HG03439 (cell line): ENCODE measurements around the gene NDUFV1.
"Not testable (repeated sequence)": the region's sequence is repeated elsewhere in the genome, so short reads cannot be mapped to it uniquely, and the experiment has no call there.

Experiments
- ATAC-seq: cut with Tn5 transposase; IDR thresholded peaks from one replicate; pipeline ENCODE4 v1.9.1; 2021; ENCODE audit warnings: mild to moderate bottlenecking, moderate library complexity; ENCODE audit not compliant: unreplicated experiment

The NDUFV1 gene

GRCh38 chr11:67611165-67611564, 4.4 kb downstream of the NDUFV1 start:
- ATAC-seq = no peak

DNA sequence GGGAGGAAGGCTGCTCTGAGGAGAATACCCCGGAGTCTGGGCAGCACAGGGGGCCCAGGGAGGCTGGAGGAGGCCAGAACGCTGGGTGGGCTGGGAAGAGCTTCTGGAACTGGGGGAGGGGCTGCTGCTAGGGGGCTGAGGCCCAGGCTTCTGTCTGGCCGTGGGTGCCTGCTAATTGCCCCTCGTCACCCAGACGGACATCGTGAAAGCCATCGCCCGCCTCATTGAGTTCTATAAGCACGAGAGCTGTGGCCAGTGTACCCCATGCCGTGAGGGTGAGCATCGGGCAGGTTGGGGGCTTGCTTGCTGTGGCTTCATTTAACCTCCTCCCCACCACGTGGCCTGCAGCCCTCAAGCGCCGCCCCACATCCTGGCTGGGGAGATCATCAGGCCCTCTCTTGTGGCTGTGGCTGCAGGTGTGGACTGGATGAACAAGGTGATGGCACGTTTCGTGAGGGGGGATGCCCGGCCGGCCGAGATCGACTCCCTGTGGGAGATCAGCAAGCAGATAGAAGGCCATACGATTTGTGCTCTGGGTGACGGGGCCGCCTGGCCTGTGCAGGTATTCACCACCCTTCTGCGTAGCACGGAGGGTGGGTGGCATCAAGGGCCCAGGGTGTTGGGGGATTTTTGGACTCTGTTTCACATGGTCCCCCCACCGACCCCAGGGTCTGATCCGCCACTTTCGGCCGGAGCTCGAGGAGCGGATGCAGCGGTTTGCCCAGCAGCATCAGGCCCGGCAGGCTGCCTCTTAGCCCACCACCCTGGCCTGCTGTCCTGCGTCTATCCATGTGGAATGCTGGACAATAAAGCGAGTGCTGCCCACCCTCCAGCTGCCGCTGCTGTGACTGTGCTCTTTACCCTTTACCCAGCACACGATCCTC, 5.2 kb downstream of the NDUFV1 start:
- no peak for ATAC-seq

DNA sequence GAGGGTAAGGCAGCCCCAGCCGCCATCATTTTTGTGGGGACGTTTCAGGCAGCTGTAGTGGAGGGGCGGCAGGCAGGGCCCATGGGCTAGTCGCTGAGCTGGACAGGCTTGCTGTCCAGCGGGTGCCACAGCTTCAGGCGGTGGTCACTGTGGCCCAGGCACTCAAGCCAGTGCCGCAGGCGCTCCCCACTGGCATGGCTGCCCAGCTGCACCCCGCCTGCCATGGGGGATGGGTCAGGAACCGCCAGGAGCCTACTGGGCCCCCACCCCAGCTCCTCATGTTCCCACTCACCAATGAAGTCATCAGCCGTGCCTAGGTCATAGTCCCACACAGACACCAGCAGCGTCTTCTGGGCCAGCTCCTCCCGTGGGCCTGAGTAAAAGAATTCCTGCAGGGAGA, 6.0 kb downstream of the NDUFV1 start:
- no peak for ATAC-seq

DNA sequence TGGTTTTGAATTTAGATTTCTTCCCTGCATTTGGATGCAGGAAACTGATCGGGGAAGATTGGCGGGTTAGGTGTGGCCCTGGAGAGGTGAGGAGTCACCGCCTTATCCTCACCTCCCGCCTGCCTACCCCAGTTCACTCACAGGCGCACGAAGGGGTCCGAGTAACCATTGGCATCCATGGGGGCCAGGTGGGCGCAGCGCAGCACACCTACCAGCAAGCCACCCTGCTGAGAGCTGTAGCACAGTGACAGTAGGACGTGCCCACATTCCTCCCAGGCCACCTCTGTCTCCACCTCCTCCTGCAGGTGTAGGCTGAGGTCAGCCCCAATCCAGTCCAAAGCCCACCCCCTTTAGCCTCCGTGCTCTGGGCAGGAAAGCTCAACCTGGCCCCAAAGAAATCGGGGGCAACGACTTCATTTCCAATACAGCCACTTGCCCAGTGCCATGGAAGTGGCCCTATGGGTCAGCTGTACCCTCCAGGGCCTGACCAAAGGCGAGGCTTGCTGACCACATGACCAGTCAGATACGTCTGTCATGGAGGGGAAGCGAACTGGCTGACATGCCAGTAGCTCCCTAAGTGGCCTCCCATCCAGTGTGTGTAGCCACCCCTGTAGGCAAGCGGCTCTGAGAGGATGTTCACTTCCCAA, 6.7 kb downstream of the NDUFV1 start:
- no peak for ATAC-seq

GRCh38 chr11:67613960-67614715, 7.4 kb downstream of the NDUFV1 start:
- ATAC-seq = peak; percentile 58

DNA sequence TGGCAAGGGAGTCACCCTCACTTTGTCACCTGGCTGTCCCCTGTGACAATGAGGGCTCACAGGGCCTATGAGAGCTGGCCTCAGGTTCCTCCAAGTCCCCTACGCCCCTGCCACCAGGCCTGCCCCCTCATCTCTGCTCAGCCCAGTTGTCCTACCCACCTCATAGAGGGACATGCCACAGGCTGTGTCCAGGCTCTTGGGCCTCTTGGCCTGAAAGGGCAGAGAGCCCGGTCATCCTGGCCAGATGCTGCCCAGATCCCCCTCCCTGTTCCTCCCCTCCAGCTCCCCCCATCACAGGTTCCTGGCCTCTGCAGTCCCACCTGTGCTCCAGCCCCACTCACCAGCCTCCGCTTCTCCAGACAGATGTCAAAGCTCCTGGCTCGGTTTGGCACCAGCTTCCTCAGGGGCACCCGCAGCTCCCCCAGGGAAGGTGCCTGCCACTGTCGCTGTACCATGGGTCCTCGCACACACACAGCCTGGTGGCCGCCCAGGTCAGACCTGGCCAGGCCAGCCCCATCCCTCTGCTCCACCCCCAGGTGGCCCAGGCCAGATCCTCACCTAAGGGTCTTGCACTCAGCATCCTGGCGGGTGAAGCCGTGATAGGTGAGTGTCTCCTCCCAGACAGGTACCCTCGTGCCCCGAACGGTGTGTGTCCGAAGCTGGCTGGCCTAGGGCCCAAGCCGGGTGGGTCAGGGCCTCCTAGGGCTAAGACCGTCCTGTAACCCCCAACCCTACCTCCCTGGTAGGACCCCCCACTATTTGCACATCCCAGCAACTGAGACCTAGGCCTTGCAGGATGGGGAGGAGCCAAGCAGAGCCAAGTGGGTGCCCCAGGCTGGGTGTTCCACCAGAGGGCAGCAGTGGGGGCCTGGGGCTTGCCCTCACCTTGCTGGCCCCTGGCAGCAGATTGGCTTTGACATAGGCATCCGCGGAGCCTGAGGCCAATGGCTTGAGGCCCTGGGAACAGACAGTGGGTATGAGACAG, 8.3 kb downstream of the NDUFV1 start:
- ATAC-seq = no peak

DNA sequence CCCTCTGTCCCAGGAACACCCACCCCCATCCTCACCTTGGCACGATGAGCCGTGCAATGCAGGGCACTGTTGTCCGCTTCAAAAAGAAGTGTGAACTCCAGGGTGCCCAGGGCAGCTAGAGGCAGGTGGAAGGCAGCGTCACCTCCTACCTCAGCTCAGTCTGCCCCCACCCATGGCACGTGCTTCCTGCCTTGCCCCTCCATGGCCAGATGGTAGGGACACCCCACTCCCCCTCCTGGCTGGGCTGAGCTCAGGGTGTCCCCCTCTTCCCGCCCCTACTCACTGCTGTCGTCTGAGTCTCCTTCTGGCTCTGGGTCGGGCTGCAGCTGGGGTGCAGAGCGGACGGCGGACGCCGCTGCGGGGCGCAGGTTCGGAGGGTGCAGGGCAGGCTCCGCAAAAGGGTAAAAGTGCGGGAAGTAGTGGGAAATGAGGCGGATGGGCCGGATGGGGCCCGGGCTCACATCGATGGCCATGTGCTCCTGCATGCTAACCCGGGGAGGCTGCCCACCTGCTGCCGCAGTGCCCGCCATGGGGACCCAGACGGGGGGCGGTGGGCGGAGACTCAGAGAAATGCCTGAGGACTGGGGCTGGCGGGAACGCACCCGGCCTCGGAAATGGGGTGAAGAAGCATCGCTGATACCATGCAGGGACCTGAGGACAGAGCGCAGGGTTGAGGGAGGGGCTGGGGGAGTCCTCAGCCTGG, 9.1 kb downstream of the NDUFV1 start:
- ATAC-seq = no peak

DNA sequence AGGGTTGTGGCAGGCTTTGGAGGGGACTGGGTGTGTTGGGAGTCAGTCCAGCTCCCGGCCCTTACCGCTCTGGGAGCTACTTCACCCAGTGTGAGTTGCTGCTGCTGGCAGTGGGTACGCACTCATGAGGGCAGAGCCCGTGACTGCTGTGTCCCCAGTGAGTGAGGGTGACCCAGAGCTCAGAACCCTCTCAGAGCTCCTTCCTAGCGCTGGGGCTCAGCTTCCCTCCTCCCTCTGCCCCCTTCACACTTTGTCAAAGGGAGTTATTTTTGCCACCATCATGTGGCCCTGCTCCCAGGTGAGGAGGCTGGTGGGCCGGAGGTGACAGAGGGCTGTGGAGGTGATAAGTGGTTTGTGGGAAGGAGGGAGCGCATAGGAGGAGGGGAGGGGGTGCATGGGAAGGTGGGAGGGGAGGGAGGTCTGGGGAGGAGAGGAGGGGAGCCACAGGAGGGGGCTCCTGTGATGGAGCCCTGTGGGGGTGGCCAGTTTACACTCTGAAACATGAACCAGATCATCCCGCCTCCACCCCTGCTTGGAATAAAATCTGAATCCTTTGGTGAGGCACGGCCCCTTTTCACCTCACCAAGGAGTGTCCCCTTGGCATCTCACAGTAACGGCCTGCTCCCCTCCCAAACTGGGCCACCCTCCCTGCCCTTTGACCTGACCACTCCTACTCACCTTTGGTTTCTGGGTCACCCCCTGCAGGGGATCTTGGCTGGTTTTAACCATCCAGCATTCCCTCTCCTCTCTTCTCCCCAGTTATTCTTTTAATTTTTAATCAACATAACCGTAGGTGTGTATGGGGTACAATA, 9.9 kb downstream of the NDUFV1 start:
- no peak for ATAC-seq

DNA sequence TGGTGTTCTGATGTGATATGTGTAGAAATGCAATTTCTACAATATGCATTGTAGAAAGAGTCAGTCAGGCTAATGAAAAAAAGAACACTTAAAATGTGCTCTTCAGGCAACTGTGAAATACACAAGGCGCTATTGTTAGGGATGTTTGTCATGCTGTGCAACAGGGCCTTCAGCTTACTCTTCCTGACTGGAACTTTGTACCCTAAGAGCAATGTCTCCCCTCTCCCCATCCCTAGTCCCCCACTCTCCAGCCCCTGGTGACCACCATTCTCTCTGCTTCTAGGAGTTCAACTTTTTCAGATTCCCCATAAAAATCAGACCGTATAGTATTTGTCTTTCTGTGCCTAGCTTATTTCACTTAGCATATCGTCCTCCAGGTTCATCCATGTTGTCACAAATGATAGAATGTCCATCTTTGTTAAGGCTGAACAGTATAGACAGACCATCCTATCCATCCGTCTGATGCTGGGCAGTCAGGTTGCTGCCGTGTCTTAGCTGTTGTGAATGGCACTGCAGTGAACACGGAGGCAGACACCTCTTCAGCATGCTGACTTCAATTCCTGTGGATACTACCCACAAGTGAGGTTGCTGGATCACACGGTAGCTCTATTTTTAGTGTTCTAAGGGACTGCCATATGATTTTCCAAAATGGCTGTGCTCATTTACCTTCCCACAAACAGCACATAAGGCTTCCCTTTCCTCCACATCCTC, 10.7 kb downstream of the NDUFV1 start:
- no peak for ATAC-seq

- not testable (repeated sequence) for ATAC-seq
These were observed 12.3 kb downstream of the NDUFV1 start for GRCh38 chr11:67618901-67619659.

- not testable (repeated sequence) for ATAC-seq
These were observed 13.2 kb downstream of the NDUFV1 start for GRCh38 chr11:67619683-67620618.

- not testable (repeated sequence) for ATAC-seq
These were observed 13.9 kb downstream of the NDUFV1 start for GRCh38 chr11:67620621-67621020.

- not testable (repeated sequence) for ATAC-seq
These were observed 15.2 kb downstream of the NDUFV1 start for GRCh38 chr11:67621928-67622327.

- ATAC-seq = not testable (repeated sequence)
These were observed 16.2 kb downstream of the NDUFV1 start for GRCh38 chr11:67622905-67623304.

- ATAC-seq = not testable (repeated sequence)
These were observed 17.1 kb downstream of the NDUFV1 start for GRCh38 chr11:67623795-67624194.

DNA sequence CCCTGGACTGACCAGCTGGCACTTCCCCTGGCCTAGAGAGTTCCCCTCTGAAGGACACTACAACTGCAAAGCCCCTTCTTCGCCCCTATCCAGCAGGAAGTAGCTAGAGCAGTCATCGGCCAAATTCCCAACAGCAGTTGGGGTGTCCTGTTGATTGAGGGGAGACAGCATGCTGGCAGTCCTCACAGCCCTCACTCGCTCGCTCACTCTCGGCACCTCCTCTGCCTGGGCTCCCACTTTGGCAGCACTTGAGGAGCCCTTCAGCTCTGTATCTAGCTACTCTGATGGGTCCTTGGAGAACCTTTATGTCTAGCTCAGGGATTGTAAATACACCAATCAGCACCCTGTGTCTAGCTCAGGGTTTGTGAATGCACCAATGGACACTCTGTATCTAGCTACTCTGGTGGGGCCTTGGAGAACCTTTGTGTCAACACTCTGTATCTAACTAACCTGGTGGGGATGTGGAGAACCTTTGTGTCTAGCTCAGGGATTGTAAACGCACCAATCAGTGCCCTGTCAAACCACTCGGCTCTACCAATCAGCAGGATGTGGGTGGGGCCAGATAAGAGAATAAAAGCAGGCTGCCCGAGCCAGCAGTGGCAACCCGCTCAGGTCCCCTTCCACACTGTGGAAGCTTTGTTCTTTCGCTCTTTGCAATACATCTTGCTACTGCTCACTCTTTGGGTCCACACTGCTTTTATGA, 19.5 kb downstream of the NDUFV1 start:
- ATAC-seq = not testable (repeated sequence)
